Measurements from ENCODE around the gene PATE1.
"Not testable (repeated sequence)": the region's sequence is repeated elsewhere in the genome, so short reads cannot be mapped to it uniquely, and the experiment has no call there.

The PATE1 gene, protein sequence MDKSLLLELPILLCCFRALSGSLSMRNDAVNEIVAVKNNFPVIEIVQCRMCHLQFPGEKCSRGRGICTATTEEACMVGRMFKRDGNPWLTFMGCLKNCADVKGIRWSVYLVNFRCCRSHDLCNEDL

DNA sequence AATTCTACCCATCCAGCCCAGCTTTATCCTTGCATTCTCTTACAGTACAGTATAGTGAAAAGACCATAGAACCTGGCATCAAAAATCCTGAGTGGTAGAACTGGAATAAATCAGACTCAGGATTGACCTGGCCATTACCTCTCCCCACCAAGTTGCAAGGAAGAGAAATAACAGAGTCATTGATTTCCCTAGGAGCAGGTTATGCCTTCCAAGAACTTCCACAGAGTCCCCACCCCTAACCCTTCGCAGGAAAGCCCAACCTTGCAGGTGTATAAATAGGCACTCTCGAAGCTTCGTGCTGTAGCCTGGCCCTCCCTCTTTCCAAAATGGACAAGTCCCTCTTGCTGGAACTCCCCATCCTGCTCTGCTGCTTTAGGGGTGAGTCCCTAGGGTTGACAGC is at the start of gene PATE1:
TSS of gene PATE1 (plus strand) at position 301 of the 400 bp plus-strand sequence. CDS start at position 327, 26 bp downstream.
- DNase-seq: no peak

DNA sequence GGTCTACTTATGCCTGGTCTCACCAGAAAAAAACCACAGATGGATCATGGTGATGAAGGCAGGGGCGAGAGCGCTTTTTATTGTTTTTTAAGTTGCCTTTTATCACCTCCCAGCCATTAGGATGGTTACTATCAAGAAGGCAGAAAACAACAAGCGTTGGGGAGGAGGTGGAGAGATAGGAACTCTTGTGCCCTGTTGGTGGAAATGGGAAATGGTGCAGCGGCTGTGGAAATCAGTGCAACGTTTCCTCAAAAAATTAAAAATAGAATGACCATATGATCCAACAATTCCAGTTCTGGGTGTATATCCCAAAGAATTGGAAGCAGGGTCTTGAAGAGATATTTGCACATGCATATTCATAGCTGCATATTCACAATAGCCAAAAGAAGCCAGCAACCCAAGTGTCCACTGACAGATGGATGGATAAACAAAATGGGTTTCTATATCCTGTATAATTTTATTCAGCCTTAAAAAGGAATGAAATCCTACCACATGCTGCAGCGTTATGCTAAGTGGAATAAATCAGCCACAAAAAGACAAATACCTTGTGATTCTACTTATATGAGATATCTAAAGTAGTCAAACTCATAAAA is 45.0 kb upstream of the PATE1 start:
- no peak for DNase-seq

DNA sequence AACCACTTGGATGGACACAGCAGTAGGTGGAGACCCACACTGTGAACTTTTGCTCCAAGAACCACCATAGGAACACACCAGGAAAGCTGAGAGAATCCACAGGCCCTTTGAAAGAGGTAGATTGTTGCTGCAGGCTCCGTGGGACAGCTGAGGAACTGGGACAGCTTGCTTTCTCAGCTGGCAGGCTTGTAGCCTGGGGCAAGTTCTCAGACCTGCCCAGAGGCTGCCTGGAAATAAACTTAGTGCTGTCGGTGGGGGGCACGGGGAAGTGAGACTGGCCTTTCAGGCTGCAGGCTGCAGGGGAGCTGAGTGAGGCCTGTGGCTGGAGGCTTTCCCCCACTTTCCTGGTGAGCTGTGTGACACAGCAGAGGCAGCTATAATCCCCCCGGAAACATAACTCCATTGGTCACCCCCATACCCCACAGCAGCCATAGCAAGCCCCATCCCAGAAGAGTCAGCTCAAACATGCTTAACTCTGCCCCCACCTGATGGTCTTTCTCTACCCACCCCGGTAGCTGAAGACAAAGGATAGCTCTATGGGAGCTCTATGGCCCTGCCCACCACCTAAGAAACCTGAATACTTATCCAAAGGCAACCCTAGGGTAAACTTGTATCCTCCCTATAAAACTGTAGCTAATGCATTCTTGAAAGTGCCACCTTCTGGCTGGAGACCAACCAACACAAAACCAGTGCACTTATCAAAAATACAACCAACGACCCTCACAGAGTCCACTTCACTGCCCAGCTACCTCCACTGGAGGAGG is 44.0 kb upstream of the PATE1 start:
- DNase-seq: no peak

DNA sequence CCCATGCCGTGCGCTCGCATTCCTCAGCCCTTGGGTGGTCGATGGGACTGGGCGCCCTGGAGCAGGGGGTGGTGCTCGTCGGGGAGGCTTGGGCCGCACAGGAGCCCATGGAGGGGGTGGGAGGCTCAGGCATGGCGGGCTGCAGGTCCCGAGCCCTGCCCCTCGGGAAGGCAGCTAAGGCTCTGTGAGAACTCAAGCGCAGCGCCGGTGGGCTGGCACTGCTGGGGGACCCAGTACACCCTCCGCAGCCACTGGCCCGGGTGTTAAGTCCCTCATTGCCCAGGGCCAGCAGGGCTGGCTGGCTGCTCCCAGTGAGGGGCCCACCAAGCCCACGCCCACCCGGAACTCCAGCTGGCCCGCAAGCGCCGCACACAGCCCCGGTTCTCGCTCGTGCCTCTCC is 41.4 kb upstream of the PATE1 start:
- DNase-seq: not testable (repeated sequence)

DNA sequence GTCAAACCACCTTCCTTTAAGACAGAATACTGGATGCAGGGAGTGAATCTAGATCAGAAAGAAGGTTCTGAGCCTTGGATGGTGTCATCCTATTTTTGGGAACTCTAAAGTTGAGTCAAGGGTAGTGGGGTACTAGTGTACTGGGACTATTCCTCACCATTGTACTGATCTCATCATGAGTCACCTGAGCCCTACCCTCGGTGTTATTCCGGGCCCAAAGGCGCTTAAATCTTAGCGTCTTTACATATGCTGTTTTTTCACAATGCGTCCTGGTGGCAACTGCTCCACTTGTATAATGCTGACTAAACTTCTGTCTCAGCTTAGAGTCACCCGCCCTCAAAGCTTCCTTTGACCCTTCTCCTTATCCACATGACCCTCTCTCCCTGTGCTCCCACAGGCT is 25.3 kb upstream of the PATE1 start:
- DNase-seq: no peak

DNA sequence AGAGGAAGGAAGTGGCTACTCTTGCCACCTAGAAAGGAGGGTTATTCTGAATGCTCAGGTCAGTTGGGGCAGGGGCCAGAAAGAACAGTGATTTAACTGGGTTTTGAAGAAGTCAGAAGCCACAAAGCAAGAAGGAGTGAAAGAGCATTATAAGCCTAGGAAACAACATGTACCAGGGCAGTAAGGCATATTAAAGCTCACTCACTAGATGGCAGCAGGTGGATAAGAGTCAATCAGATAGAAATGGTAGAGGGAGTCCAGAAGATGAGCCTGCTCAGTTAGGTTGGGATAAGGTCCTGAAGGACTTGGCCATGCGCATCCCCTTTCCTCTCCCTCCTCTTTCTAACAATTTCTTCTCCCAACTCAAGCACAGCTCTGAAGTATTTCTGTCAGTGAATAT is 22.0 kb upstream of the PATE1 start:
- no peak for DNase-seq

DNA sequence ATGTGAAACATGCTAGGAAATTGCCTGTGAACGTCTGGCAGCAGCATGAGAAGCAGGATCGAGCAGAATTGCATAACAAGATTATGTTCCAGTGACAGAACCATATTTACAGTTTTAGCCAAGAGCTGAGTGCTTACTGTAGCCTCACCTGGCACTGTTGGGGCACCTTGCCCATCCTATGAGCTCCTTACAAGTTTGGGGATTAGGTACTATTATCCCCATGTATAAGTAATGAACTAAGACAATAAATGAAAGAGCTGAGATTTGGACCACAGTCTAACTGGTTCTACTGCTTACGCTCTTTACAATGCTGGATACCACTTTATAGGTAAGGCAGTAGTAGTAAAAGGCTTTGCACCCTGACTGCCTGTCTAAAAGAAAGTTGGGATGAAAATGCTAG is 17.1 kb upstream of the PATE1 start:
- no peak for DNase-seq

DNA sequence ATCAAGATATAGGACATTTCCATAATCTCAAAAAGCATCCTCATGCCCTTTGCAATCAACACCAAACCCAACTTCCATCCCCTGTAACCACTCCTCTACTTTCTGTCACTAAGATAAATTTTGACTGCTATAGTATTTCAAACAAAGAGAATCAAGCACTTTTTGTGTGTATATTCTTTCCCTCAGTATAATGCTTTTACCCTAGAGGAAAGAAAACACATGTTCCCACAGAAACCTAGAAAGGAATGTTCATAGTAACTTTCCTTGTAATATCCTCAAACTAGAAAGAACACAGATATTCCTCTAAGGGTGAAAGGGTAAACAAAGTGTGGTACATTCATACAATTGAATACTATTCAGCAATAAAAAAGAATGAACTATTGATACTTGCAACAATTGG is 5.5 kb upstream of the PATE1 start:
- DNase-seq: no peak

DNA sequence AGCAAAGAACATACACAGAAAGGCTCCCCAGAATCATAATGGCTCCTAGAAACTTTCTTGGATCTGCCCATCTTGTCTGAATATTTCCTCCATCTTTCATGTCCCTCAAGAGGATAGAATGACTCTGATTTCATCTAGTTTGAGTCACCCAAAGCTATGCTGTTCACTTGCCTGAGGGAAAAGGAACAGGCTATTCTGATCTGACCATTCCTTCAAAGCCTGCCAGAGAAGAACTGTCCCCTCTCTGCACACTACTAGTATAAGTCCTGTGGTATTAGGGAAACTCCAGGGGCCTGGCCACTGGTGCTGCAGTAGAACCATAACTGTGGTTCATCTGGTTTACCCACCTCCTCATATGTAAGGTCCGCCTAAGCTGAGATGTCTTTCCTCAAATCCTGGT is 2.4 kb upstream of the PATE1 start:
- DNase-seq: no peak

DNA sequence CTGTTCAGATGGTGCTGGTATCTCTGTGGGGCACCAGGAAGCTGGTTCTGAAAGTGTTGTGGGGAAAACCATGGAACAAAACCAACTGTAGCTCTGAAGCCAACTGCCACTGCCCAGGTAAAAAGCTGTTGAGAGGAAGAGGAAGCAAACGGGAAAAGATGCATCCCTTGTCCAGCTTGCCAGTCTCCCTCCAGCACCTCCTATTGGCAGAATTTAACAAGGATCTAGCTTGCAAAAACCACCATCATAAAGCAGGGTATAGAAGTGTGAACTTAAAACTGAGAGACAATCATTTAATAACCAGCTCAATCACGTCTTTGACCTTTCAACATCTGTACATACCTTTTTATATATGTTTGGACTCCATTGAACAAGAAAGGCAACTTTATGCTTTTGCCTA is 4.5 kb downstream of the PATE1 start:
- DNase-seq: no peak

DNA sequence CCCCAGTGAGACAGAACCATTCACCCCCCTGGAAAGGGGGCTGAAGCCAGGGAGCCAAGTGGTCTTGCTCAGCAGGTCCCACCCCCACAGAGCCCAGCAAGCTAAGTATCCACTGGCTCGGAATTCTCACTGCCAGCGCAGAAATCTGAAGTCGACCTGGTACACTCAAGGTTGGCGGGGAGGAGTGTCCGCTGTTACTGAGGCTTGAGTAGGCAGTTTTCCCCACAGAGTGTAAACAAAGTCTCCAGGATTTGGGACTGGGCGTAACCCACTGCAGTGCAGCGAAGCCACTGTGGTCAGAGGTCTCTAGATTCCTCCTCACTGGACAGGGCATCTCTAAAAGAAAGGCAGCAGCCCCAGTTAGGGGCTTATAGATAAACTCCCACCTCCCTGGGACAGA is 10.0 kb downstream of the PATE1 start:
- no peak for DNase-seq

DNA sequence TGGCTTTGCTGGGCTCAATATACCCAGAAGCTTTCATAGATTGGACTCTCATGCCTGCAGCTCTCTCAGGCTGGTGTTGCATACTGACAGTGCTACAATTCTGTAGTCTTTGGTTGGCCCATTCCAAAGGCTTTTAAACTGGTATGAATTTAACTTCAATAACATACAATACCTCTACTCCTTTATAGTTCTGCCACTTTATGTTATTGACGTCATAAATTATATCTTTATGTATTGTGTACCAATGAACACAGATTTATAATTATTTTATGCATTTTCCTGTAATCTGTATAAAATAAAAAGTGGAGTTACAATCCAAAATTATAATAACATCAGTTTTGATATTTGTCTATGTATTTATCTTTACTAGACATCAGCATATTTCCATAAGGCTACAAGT is 16.4 kb downstream of the PATE1 start:
- no peak for DNase-seq

DNA sequence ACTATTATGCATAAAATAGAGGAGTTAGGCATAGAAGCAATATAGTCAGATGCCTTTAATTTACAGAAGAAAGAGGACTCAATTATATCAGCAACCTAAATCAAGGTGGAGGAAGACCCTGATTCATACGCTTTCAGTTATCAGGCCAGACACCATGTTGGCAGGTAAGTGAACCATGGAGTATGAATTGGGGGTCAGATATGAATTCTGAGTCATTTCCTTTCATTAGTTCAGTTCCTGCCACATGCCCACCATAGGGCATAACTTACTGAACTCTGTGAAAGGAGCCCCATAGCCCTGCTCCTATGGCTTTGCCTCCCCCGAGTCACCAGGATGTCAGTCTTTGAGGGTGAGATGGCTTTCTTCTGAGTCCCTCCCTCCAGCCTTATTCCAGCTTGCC is 17.4 kb downstream of the PATE1 start:
- no peak for DNase-seq

DNA sequence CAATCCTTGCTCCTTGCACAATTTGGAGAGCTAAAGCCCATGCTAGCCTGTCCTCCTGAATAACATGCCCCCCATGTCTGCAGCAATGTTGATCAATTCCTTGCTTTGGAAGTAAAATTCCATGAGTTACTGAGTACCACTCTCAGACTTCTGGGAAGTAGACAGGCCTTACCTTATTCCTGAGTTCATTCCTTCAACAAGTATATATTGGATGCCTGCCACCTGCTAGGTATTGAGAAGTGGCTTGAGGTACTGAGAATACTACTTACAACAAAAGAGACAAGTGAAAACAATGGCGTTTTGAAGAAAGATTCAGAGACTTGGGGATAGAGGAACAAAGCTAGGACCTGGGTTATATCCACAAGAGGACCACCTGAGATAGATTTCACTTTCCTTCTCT is 20.2 kb downstream of the PATE1 start:
- DNase-seq: no peak

DNA sequence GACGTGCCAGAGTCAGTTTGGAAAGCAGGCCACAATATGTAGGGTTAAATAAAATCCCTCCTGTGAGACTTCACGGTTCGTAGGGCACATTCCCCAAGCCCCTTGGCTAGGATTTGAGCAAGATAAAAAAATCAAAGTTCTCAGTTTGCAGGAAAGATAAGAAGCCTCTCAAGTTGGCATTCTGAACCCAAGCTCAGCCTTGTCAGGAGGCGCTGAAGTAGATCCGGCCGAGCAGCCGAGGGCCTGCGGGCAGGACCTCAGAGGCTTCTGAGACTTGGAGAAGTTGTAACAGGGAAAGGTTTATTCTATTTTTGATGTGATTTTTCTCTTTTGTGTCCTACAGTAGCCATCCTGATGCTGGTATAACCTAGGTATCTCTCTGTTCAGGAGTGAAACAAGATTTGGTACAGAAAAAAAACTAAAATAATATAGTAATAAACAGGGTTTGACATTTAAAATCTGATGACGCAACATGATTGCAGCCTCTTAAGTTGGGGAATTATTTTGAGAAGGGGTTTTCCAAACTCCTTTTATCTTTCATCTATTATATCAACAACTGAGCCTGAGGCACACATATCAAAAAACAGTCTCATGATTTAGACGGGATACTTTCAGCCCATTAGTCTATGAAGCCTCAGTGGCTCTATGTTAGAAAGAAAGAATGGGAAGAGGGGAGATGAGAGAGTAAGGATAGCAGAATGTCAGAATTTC is 22.4 kb downstream of the PATE1 start:
- DNase-seq: no peak

DNA sequence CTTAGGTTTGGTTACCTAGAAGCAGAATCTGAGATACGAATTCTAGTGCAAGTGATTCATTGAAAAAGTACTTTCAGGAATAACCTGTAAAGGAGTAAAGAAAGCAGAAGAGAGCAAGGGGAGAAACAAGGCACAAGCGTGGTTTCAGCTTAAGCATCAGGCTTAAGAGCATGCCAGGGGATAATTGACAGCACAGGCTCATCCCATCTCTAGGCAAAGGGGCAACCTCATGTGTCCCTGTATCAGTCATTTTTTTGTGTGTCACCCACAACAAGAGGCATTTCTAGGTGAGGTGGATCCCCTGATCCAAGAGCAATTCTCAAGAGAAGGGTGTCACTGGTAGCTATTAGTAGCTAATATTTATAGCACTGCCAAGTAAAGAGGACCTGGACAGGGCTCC is 24.5 kb downstream of the PATE1 start:
- no peak for DNase-seq

DNA sequence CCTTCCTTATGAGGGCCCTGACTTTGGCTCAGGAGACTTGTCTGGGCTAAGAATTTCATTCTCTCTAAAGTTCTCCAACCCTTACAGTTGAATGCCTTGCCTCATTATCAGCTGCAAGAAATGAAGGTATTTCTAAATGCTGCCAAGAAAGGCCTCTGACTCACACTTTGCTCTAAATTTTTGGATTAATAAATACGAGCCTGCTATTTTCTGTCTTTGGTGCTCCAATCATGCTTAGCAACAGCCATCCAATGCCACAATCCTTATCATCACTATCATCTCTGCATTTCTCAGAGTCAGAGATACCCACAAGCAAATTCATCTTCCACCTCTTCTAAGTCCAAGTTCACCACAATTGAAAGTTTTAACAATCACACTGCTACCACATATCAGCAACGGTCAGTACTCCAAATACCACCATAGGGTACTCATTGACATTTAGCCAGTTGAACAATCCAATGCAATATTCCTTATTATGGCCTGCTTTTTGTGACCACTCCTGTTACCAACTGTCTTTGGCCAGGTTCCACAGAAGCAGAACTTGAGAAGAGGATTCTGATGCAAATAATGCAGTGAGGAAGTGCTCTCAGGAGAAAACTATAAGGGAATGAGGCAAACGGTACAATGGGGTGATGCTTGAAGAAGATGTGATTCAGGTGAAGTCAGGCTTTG is 26.9 kb downstream of the PATE1 start:
- DNase-seq: no peak

DNA sequence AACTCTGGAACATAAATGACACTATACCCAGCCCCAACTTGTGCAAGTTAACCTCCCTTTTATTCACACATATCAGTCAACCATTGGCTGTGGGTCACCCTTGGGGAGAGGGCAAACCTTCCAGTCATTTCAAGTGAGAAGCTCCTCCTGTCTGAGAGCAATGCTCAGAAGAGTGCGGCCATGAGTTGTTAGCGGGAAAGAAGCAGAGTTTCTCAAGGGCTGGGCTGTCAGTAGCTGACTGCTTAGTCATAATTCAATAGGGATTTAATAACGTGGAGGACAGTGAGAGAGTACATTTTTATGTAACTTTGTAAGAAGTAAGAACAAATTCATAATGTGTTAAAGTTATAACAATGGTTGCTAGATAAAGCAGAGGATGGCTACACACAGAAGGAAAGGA is 27.4 kb downstream of the PATE1 start:
- DNase-seq: no peak

DNA sequence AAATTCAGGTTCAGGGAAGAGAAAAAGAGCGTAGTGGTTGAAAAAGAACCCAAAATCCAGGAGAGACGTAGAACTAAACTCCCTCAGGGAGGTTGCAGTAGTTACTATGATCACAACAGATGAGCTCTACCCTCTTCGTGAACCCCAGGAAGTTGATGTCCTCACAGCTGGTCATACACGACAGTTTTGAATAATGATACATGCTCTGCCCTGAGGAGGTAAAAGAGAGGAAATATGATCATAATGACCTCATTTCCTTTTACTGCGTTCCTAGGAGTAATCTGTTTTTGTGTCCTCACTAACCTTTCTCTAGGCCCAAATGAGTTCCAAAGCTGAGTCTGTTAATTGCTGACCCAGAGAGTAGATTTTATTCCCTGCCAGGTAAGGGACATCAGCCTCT is 31.2 kb downstream of the PATE1 start:
- no peak for DNase-seq

DNA sequence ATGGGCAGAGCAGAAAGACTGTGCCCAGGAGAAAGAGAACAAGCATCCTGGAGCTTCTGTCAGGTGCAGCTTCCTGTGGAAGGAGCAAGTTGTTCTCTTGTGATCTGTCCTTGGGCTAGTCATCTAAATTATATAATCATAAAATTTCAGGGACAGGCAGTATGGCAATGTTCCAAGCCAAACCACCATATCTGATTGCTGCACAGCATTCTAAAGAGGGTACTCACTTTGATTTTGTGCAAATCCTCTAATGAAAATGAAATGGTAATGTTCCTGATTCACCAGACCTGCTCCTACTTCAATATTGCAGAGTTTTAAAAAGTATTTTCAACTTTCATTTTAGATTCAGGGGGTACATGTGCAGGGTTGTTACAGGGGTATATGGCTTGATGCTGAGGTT is 32.6 kb downstream of the PATE1 start, which contains the start of gene PATE2:
TSS of gene PATE2 (minus strand) at position 101 of the 400 bp plus-strand sequence. CDS start at position 46, 55 bp downstream.
- no peak for DNase-seq

DNA sequence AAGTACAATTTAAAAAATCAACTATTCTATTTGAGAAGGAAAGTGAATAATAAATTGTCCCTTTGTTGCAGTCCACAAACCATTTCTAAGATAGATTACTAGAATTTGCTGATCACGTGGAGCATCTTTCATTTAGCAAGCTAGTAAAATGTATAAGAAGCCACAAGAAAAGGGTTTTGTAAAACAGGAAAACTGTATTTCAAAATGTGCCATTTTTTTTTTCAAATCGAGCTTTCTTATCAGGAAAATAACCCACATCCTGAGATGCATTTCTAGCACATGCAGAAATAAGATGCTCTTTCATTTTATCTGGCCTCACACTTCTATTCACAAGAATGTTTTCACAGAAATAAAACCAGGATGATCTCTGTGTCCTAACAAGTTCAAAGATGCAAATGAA is 38.6 kb downstream of the PATE1 start:
- DNase-seq: no peak

DNA sequence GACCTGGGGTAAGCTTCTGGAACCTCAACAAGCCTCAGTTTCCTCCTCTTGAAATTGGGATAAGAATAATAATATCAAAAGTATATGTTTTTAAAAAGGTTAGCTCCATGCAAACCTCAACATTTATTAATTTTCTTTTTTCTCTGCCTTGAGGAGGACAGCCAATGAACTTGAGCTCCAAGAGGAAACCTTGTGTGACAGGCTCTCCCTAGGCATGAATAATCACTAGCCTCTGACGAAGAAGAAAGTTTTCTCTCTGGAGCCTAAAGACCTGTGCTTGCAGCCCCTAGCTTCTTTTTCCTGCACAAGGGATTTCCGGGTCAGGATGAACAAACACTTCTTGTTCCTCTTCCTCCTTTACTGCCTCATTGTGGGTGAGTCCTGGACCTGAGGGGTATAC is 41.7 kb downstream of the PATE1 start, which contains the start of gene PATE3:
TSS of gene PATE3 (plus strand) at position 301 of the 400 bp plus-strand sequence. CDS start at position 326, 25 bp downstream.
- DNase-seq: no peak

DNA sequence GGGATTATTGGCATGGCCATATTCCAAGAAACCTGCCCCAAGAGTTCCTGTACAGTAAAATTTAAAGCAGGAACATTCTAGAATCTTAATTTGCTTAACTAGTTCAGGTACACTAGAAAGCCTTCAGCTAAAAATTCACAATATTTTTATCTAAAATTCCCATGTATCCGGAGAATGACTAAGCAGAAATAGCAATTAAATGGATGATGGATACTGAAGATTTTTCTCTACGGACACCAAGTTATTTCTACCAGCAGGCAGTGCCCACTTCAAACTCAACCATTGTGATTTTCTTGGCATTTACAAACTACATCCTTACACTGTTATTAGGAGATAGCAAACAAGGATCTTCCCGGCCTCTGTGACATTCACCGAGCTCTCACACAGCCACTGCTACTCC is 44.7 kb downstream of the PATE1 start:
- no peak for DNase-seq

Data from activated CD4-positive, alpha-beta T cell treated with anti-CD3 and anti-CD28 coated beads for 48 hours (primary cell).